Adrenal gland (tissue), 12 donors: ENCODE data around the gene TCEA3. TPM values are rescaled to one million over a fixed set of nuclear protein-coding genes. Genes with fewer than 3 reads are reported as not detected.

Experiments
- DNase-seq, 7 donors: peaks; one replicate each; pipeline ENCODE4 v3.0.0-alpha.2; 2019 to 2020
- H3K27ac ChIP-seq, 5 donors: fragments of 200-600 bp; sonication (generic) in 4 of 5; 1 replicate in 3 of 5; 2 replicates in 2 of 5; pipeline versions ENCODE4 v1.5.1 to v1.8.0; 2016 to 2020; ENCODE audit warnings: mild to moderate bottlenecking in 1 of 5
- H3K27me3 ChIP-seq: fragments of 200-600 bp; 2 replicates; pipeline ENCODE4 v1.8.0; 2021
- H3K36me3 ChIP-seq, 2 donors: fragments of 200-600 bp; replicated peaks in 1 of 2; 1 replicate in 1 of 2; 2 replicates in 1 of 2; pipeline versions ENCODE4 v1.5.1 to v1.8.0; 2018 to 2022
- H3K4me1 ChIP-seq, 2 donors: fragments of 200-600 bp; replicated peaks in 1 of 2; 1 replicate in 1 of 2; 2 replicates in 1 of 2; pipeline versions ENCODE4 v1.5.1 to v1.8.0; 2018 to 2021
- H3K4me3 ChIP-seq, 4 donors: fragments of 200-600 bp; sonication (generic) in 3 of 4; one replicate each; pipeline ENCODE4 v1.5.1; 2016 to 2018
- H3K9me3 ChIP-seq, 3 donors: fragments of 200-600 bp; sonication (generic) in 1 of 3; replicated peaks in 1 of 3; 1 replicate in 2 of 3; 2 replicates in 1 of 3; pipeline versions ENCODE4 v1.5.1 to v1.8.0; 2016 to 2021
- CTCF ChIP-seq, 6 experiments: fragments of 450-650 bp in 4 of 6; fragments of 200-600 bp in 2 of 6; sonication (generic) in 1 of 6; IDR thresholded peaks; 1 replicate in 5 of 6; 2 replicates in 1 of 6; pipeline versions ENCODE4 v1.5.1 to v1.8.0; 2016 to 2021; ENCODE audit warnings: antibody characterized with exemption in 6 of 6, mild to moderate bottlenecking in 2 of 6, moderate library complexity in 1 of 6
- POLR2A ChIP-seq, 2 donors: fragments of 450-650 bp; IDR thresholded peaks; one replicate each; pipeline ENCODE4 v1.6.1; 2017; ENCODE audit warnings: antibody characterized with exemption in 2 of 2, mild to moderate bottlenecking in 2 of 2, moderate library complexity in 1 of 2
- WGBS, 4 donors: extraction: QIAGEN DNeasy Blood & Tissue Kit in 2 of 4; methylation state at CpG; one replicate each; pipeline versions ENCODE4 v1.1.5 to v1.1.7; 2013 to 2017; 5-methylcytosine and 5-hydroxymethylcytosine counted together
- intact Hi-C, 2 donors: fragments of 100-400 bp; cut with DNase I; formaldehyde crosslinking; loops; one replicate each; pipeline versions ENCODE4 v1.14.1 to v1.15.0; 2022 to 2023
- polyA plus RNA-seq, 3 donors: library from polyadenylated mRNA; stranded (reverse); fragments of 200-250 nt in 2 of 3; fragments of 350-450 nt in 1 of 3; fragmentation: Illumina TruSeq in 1 of 3; extraction: RNeasy Lipid Tissue Mini Kit (QIAGEN cat#74804) in 1 of 3; gene quantifications; one replicate each; pipeline ENCODE4 v1.2.3, GENCODE V29; 2013 to 2014
- total RNA-seq, 9 donors: library from RNA; depleted of rRNA in 4 of 9; stranded (reverse); fragments of >200 nt in 4 of 9; fragments of 120-200 nt in 1 of 9; fragmentation: NEBNext Ultra II Directional in 1 of 9; extraction: Animal tissue kit (Norgen Biotek cat#: 25700) in 1 of 9; gene quantifications; one replicate each; pipeline versions ENCODE4 v1.1.0 to v1.2.4, GENCODE V29; 2013 to 2023
- donor health status: healthy with polysubstance abuse.
- donor health status: Bipolar disorder and iron deficiency.
- donor health status: DM: yes; HTN: yes; CAD: no.
- donor health status: DM: no; HTN: no; CAD: no.
- donor health status: DM: no; HTN: no; CAD: no.
- donor health status: DM: yes; HTN: yes; CAD: no.

TCEA3 gene
- total and polyA plus RNA-seq, 12 donors, result 23.6 to 171 (median 115) TPM

- intact Hi-C loops, result no loop called here
- TF ChIP-seq POLR2A (IDR thresholded peaks at IDR 0.05) (no peak), CTCF (IDR thresholded peaks at IDR 0.05) (no peak)
- Histone ChIP-seq H3K27ac (no peak overlapping the region), H3K27me3 (no peaks in the 10 kb centered on the region), H3K9me3 (no peaks in the 10 kb centered on the region), H3K4me1 (no peaks in the 10 kb centered on the region), H3K36me3 (peaks cover 0 to 56% of the 10 kb centered on the region in 2 donors), H3K4me3 (no peak overlapping the region)
- WGBS, 4 donors, result 89 to 96% (median 93%) methylated on average over 4 to 10 of the region's 10 CpGs
- no peak for DNase-seq
Observed at GRCh38 chr1:23433122-23433521, 8.6 kb upstream of the TCEA3 start.

- intact Hi-C loops, result no loop called here
Observed at GRCh38 chr1:23431431-23431830, 6.9 kb upstream of the TCEA3 start.

GRCh38 chr1:23430803-23431202 is 6.3 kb upstream of the TCEA3 start:
- H3K27ac ChIP-seq, result no peak overlapping the region
- intact Hi-C loops, result no loop called here
- no peak overlapping the region for H3K4me3 ChIP-seq
- TF ChIP-seq POLR2A (IDR thresholded peaks at IDR 0.05) (no peak), CTCF (IDR thresholded peaks at IDR 0.05) (no peak)
- H3K36me3 ChIP-seq, result peaks cover 0 to 50% of the 10 kb centered on the region in 2 donors
- DNase-seq, result no peak
- no peaks in the 10 kb centered on the region for H3K4me1 ChIP-seq
- WGBS, 4 donors, result 95 to 100% (median 96%) methylated on average over 6 to 12 of the region's 12 CpGs
- no peaks in the 10 kb centered on the region for H3K27me3 ChIP-seq
- no peaks in the 10 kb centered on the region for H3K9me3 ChIP-seq

More at GRCh38 chr1:23431431-23431830, 6.9 kb upstream of the TCEA3 start:
- no peaks in the 10 kb centered on the region for H3K27me3 ChIP-seq
- no peaks in the 10 kb centered on the region for H3K9me3 ChIP-seq
- H3K27ac ChIP-seq, result no peak overlapping the region
- no peak for DNase-seq
- no peak overlapping the region for H3K4me3 ChIP-seq
- WGBS, 4 donors, result 87 to 96% (median 94%) methylated on average over 3 to 5 of the region's 5 CpGs
- H3K4me1 ChIP-seq, result no peaks in the 10 kb centered on the region
- H3K36me3 ChIP-seq, result peaks cover 0 to 51% of the 10 kb centered on the region in 2 donors
- TF ChIP-seq POLR2A (IDR thresholded peaks at IDR 0.05) (no peak), CTCF (IDR thresholded peaks at IDR 0.05) (no peak)

- no peak for DNase-seq
- 71 to 86% (median 80%) methylated on average over 2 of the region's 2 CpGs for WGBS, 4 donors
- TF ChIP-seq CTCF (IDR thresholded peaks at IDR 0.05) (no peak), POLR2A (IDR thresholded peaks at IDR 0.05) (no peak)
- Histone ChIP-seq H3K4me3 (no peak overlapping the region), H3K9me3 (no peaks in the 10 kb centered on the region), H3K27ac (no peak overlapping the region), H3K27me3 (no peaks in the 10 kb centered on the region), H3K4me1 (peaks cover 9 to 13% of the 10 kb centered on the region in 2 donors), H3K36me3 (peaks cover 0 to 29% of the 10 kb centered on the region in 2 donors)
- intact Hi-C loops, result loop anchor here (5.0 to 10.0 kb wide), 2 partner anchors 44 to 106 kb away; partner anchors contain the start of gene E2F2 (in 1 of the 2)
Observed at GRCh38 chr1:23428136-23428905, 3.8 kb upstream of the TCEA3 start.
